Prostate gland (tissue), 2 donors: ENCODE results near the gene TM2D1. TPM values are rescaled to one million over a fixed set of nuclear protein-coding genes. Genes with fewer than 3 reads are reported as not detected.

Experiments used
- DNase-seq: peaks from one replicate; pipeline ENCODE4 v3.0.0-alpha.2; 2019; ENCODE audit warnings: low spot score
- H3K27ac ChIP-seq, 2 donors: fragments of 200-600 bp; sonication (generic); 2 replicates each; pipeline ENCODE4 v1.5.1; 2017 to 2019
- H3K27me3 ChIP-seq: fragments of 200-600 bp; sonication (generic); replicated peaks from 2 replicates; pipeline ENCODE4 v1.5.1; 2019; ENCODE audit not compliant: insufficient read depth
- H3K36me3 ChIP-seq, 2 donors: fragments of 200-600 bp; sonication (generic); 1 replicate in 1 of 2; 2 replicates in 1 of 2; pipeline versions ENCODE4 v1.5.1 to v1.8.1; 2017 to 2019
- H3K4me1 ChIP-seq: fragments of 200-600 bp; sonication (generic); replicated peaks from 2 replicates; pipeline ENCODE4 v1.5.1; 2019
- H3K4me3 ChIP-seq, 2 donors: fragments of 200-600 bp; sonication (generic); 2 replicates each; pipeline ENCODE4 v1.5.1; 2017 to 2019
- H3K9me3 ChIP-seq: fragments of 200-600 bp; sonication (generic); 2 replicates; pipeline ENCODE4 v1.5.1; 2017
- CTCF ChIP-seq, 4 experiments: fragments of 200-600 bp in 2 of 4; fragments of 450-650 bp in 2 of 4; sonication (generic) in 2 of 4; IDR thresholded peaks; 1 replicate in 3 of 4; 2 replicates in 1 of 4; pipeline ENCODE4 v1.5.1; 2016 to 2019; ENCODE audit warnings: antibody characterized with exemption in 4 of 4, mild to moderate bottlenecking in 2 of 4, moderate library complexity in 2 of 4
- POLR2A ChIP-seq: fragments of 450-650 bp; IDR thresholded peaks from one replicate; pipeline ENCODE4 v1.6.1; 2016; ENCODE audit warnings: antibody characterized with exemption, mild to moderate bottlenecking
- POLR2AphosphoS5 ChIP-seq: sonication (generic); formaldehyde crosslinking; IDR thresholded peaks from one replicate; pipeline ENCODE4 v1.6.1; 2017; ENCODE audit warnings: antibody characterized with exemption
- WGBS: methylation state at CpG from one replicate; pipeline ENCODE4 v1.1.5; 2018; 5-methylcytosine and 5-hydroxymethylcytosine counted together
- intact Hi-C: fragments of 100-400 bp; cut with DNase I; formaldehyde crosslinking; loops from one replicate; pipeline ENCODE4 v1.14.2; 2022
- total RNA-seq, 2 donors: library from RNA; depleted of rRNA; stranded (reverse); fragments of >200 nt; gene quantifications; one replicate each; pipeline ENCODE4 v1.1.0, GENCODE V29; 2016

Gene TM2D1
- total RNA-seq, 2 donors from 2014 or later = 59.6 to 86.9 TPM

GRCh38 chr1:61674221-61674620, 50.7 kb downstream of the TM2D1 start:
- WGBS = 77% methylated on average over 3 of the region's 3 CpGs
- no peak for DNase-seq

GRCh38 chr1:61672376-61672775, 52.6 kb downstream of the TM2D1 start:
- Histone ChIP-seq H3K36me3 (no peaks in the 10 kb centered on the region), H3K4me1 (no peaks in the 10 kb centered on the region), H3K27ac (no peak overlapping the region), H3K4me3 (no peak overlapping the region), H3K9me3 (no peaks in the 10 kb centered on the region), H3K27me3 (no peaks in the 10 kb centered on the region)
- no peak for TF ChIP-seq POLR2AphosphoS5
- no peak for TF ChIP-seq CTCF (IDR thresholded peaks at IDR 0.05)
- no peak for TF ChIP-seq POLR2A
- intact Hi-C loops = no loop called here
- 84% methylated on average over 4 of the region's 4 CpGs for WGBS
- no peak for DNase-seq

More at GRCh38 chr1:61674221-61674620, 50.7 kb downstream of the TM2D1 start:
- H3K36me3 ChIP-seq = no peaks in the 10 kb centered on the region
- H3K27ac ChIP-seq = no peak overlapping the region
- H3K9me3 ChIP-seq = no peaks in the 10 kb centered on the region
- no peaks in the 10 kb centered on the region for H3K4me1 ChIP-seq
- H3K4me3 ChIP-seq = no peak overlapping the region
- intact Hi-C loops = no loop called here
- no peak for TF ChIP-seq CTCF (IDR thresholded peaks at IDR 0.05)
- no peak for TF ChIP-seq POLR2AphosphoS5
- no peak for TF ChIP-seq POLR2A
- H3K27me3 ChIP-seq = no peaks in the 10 kb centered on the region

GRCh38 chr1:61670445-61670844, 54.5 kb downstream of the TM2D1 start:
- Histone ChIP-seq H3K27me3 (no peaks in the 10 kb centered on the region), H3K4me3 (no peak overlapping the region), H3K27ac (no peak overlapping the region), H3K36me3 (no peaks in the 10 kb centered on the region), H3K4me1 (no peaks in the 10 kb centered on the region), H3K9me3 (no peaks in the 10 kb centered on the region)
- WGBS = 88% methylated on average over 2 of the region's 2 CpGs
- no peak for DNase-seq
- intact Hi-C loops = no loop called here
- TF ChIP-seq POLR2AphosphoS5 (no peak), POLR2A (no peak)

GRCh38 chr1:61670016-61670415, 54.9 kb downstream of the TM2D1 start:
- no peak for TF ChIP-seq POLR2A
- no peak for TF ChIP-seq CTCF (IDR thresholded peaks at IDR 0.05)
- TF ChIP-seq POLR2AphosphoS5 = no peak
- H3K27ac ChIP-seq = no peak overlapping the region
- H3K9me3 ChIP-seq = no peaks in the 10 kb centered on the region
- no peaks in the 10 kb centered on the region for H3K4me1 ChIP-seq
- 83% methylated on average over 4 of the region's 4 CpGs for WGBS
- intact Hi-C loops = no loop called here
- no peak for DNase-seq
- no peaks in the 10 kb centered on the region for H3K27me3 ChIP-seq
- no peaks in the 10 kb centered on the region for H3K36me3 ChIP-seq
- no peak overlapping the region for H3K4me3 ChIP-seq

GRCh38 chr1:61659061-61659460, 65.9 kb downstream of the TM2D1 start:
- no peak overlapping the region for H3K4me3 ChIP-seq
- H3K4me1 ChIP-seq = no peaks in the 10 kb centered on the region
- H3K36me3 ChIP-seq = no peaks in the 10 kb centered on the region
- TF ChIP-seq CTCF (IDR thresholded peaks at IDR 0.05) (no peak), POLR2AphosphoS5 (no peak), POLR2A (no peak)
- no peaks in the 10 kb centered on the region for H3K27me3 ChIP-seq
- H3K9me3 ChIP-seq = no peaks in the 10 kb centered on the region
- H3K27ac ChIP-seq = no peak overlapping the region
- intact Hi-C loops = no loop called here
- WGBS = 89% methylated on average over 2 of the region's 2 CpGs
- DNase-seq = no peak
